ENCODE results near the gene BTRC. TPM values are rescaled to one million over a fixed set of nuclear protein-coding genes. Genes with fewer than 3 reads are reported as not detected.

The BTRC gene
- total and polyA plus RNA-seq, 2 donors (not counting 3 experiments of a cell fraction or from before 2014, with no cell fraction given): 11.6 to 18.5 TPM

- POLR2A ChIA-PET: no interaction called here
- intact Hi-C loops (cut with micrococcal nuclease): no loop called here
- no peaks in the 10 kb centered on the region for H3K27me3 ChIP-seq (ENCODE audit: control insufficient read depth in 2 of 2, insufficient read depth in 2 of 2, low read length in 2 of 2)
- BruUV-seq (replicated peaks): no TSS peak
- H3K9ac ChIP-seq (replicated peaks; ENCODE audit: extremely low read depth, insufficient read depth, low read length): no peak overlapping the region
- dilution Hi-C loops (cut with MboI; ENCODE audit: extremely low pct_ligation_motif_present, low sequenced_read_pairs): no loop called here
- no peaks in the 10 kb centered on the region for H3K36me3 ChIP-seq (ENCODE audit: control insufficient read depth in 2 of 2, extremely low read depth in 1 of 2, insufficient read depth in 2 of 2, low read length in 2 of 2)
- CTCF ChIA-PET: interaction anchor here (1.0 to 3.2 kb wide), 4 partner anchors 13 to 185 kb away, joined by 3 to 10 read pairs (median 4); no protein-coding TSS in a partner anchor
- DNase-seq (ENCODE audit: low read depth, low spot score) (no peak), FAIRE-seq (no peak)
- no peak overlapping the region for H3K27ac ChIP-seq (ENCODE audit: insufficient read depth, low read depth, low read length)
- no peaks in the 10 kb centered on the region for H3K9me3 ChIP-seq (replicated peaks; ENCODE audit: control insufficient read depth, insufficient read depth, low read length)
- H3K4me1 ChIP-seq (ENCODE audit: control insufficient read depth, extremely low read depth, insufficient read depth, low read length): no peaks in the 10 kb centered on the region
- no peaks in the 10 kb centered on the region for H3K9me1 ChIP-seq (replicated peaks; ENCODE audit: control insufficient read depth, extremely low read depth, insufficient read depth, low read length)
- no peaks in the 10 kb centered on the region for H4K20me1 ChIP-seq (replicated peaks; ENCODE audit: control insufficient read depth, extremely low read depth, insufficient read depth, low read length)
- H3K79me2 ChIP-seq (ENCODE audit: control insufficient read depth, insufficient read depth, low read length): no peaks in the 10 kb centered on the region
- TF ChIP-seq GATA2 (IDR thresholded peaks at IDR 0.05; ENCODE audit: insufficient read depth, insufficient read length, low read depth, low read length): no peak
- TF ChIP-seq JUN (IDR thresholded peaks at IDR 0.05; ENCODE audit: borderline replicate concordance, insufficient read depth, insufficient read length, low read depth): no peak
- TF ChIP-seq EZH2 (IDR thresholded peaks at IDR 0.05; ENCODE audit: borderline replicate concordance, low read depth, low read length, severe bottlenecking): no peak
- no peak for TF ChIP-seq CTCF (IDR thresholded peaks at IDR 0.05; ENCODE audit: extremely low read depth in 1 of 2, insufficient read depth in 1 of 2, low read depth in 1 of 2, low read length in 2 of 2)
- no peak for TF ChIP-seq MYC (IDR thresholded peaks at IDR 0.05; ENCODE audit: low read depth, low read length)
- no peak for TF ChIP-seq POLR2A (IDR thresholded peaks at IDR 0.05; ENCODE audit: low read depth, low read length)
- no peak overlapping the region for H2AFZ ChIP-seq (ENCODE audit: low read depth, low read length)
- no peak overlapping the region for H3K4me3 ChIP-seq (replicated peaks in 1 of 3; ENCODE audit: insufficient read depth in 1 of 3, low read depth in 1 of 3, low read length in 3 of 3)
- H3K4me2 ChIP-seq (ENCODE audit: insufficient read depth, low read length): no peak overlapping the region
Measured at GRCh38 chr10:101595591-101596433, 241.8 kb downstream of the BTRC start.
